ENCODE measurements around the gene VAT1L.
"Not testable (repeated sequence)": the region's sequence is repeated elsewhere in the genome, so short reads cannot be mapped to it uniquely, and the experiment has no call there.

The VAT1L gene

GRCh38 chr16:77939968-77940367 is 151.6 kb downstream of the VAT1L start:
- Histone ChIP-seq H3K4me3 (no peak overlapping the region), H3K27ac (no peak overlapping the region)

DNA sequence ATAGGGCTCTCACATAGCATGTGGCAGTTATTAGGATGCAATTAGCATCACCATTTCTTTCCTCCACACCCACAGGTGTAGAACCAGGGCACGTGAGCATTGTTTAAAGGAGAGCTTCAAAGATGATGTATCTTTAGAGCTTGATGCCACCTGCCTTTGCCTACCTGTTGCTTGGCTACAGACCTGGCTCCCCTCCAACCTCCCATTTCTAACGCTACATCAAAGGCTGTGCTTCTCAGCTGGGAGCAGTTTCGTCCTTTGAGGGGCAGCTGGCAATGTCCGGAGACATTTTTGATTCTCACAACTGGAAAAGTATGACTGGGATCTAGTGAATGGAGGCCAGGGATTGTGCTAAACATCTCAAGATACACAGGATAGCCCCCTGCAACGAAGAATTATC is 155.4 kb downstream of the VAT1L start:
- Histone ChIP-seq H3K4me3 (no peak overlapping the region), H3K27ac (no peak overlapping the region)

DNA sequence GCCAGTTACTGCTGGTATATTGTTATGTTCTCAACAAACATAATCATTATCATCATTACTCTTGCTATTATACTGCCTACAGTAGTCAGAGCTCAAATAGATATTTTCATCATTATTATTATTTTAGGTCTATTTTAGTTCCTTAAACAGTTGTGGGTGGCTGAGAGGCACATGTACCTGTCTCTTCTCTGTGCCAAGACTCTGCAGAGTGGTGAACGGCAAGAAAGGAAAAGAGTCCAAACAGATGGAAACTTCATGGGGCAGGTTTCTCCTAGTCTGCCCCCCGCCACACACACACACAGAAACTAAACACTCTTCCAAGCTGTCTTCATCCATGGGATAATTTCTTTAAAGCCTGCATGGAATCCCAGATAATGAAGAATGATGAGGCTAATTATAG is 156.3 kb downstream of the VAT1L start:
- H3K27ac ChIP-seq = no peak overlapping the region
- no peak overlapping the region for H3K4me3 ChIP-seq

DNA sequence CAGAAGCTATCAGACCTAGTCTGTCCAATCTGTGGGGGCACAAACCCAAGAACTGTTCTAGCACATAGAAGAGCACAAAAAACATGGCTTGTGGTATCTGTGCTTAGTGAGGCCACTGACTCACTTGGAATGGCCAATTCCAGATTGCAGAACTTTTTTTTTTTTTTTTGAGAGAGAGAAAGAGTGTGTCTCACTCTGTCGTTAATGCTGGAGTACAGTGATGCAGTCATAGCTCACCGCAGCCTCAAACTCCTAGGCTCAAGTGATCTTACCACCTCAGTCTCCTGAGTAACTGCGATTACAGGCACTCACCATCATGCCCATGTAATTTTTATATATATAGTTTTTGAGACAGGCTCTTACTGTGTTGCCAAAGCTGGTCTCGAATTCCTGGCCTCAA is 156.8 kb downstream of the VAT1L start:
- Histone ChIP-seq H3K4me3 (no peak overlapping the region), H3K27ac (no peak overlapping the region)

- Histone ChIP-seq H3K27ac (no peak overlapping the region), H3K4me3 (no peak overlapping the region)
Measured at GRCh38 chr16:77946823-77947222, 158.5 kb downstream of the VAT1L start.

- H3K27ac ChIP-seq, H3K4me3 ChIP-seq: not testable (repeated sequence)
Measured at GRCh38 chr16:77947590-77947989, 159.2 kb downstream of the VAT1L start.

DNA sequence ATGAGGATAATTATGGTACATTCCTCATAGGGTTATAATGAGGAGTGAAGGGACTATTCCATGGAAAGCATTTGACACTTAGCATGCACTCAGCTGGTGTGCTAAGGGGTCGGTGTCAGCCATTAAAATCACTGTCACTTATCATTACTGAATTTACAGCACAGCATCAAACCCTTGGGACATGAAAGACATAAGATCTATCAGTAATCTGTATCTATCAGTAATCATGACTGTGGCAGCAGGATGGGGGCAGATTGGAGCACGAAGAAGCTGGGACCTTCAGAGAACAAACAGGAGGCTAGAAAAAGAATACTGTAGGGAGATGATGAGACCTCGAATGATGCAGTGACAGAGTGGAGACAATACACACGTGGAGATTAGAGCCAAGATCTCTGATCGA is 160.5 kb downstream of the VAT1L start:
- no peak overlapping the region for H3K4me3 ChIP-seq
- H3K27ac ChIP-seq = no peak overlapping the region

- H3K27ac ChIP-seq = no peak overlapping the region
- H3K4me3 ChIP-seq = no peak overlapping the region
Measured at GRCh38 chr16:77949445-77949844, 161.1 kb downstream of the VAT1L start.

DNA sequence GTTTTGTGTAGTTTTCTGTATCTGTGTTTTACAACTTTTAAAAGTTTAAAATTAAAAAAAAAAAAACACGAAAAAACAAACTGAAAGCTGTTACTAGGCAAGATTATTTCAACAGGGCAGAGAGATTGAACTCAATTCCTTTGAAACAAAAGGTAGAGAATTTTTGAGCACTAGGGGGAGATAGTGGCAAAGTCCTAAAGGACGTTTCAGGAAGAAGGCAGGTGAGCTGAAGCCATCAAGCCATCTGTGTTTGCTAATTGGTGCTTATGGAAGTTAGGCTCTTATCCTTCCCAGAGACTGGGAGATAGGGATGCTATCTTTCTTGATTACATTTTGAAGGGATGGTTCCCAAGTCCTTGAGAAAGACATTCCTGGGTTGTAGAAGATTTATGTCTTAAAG is 163.4 kb downstream of the VAT1L start:
- Histone ChIP-seq H3K27ac (no peak overlapping the region), H3K4me3 (no peak overlapping the region)

DNA sequence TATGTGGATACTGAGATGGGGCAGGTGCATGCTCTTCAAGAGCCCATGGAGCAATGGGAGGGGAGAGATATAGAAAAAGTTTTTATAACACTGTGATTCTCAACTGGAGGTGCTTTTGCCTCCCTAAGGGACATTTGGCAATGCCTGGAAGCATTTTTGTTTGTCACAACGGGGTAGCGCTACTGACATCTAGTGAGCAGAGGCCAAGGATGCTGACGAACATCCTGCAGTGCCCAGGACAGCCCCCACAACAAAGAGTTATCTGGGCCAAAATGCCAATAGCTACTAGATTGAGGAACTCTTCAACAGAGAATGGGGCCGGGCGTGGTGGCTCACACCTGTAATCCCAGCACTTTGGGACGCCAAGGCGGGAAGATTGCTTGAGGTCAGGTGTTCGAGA is 166.8 kb downstream of the VAT1L start:
- Histone ChIP-seq H3K4me3 (no peak overlapping the region), H3K27ac (no peak overlapping the region)

GRCh38 chr16:77956231-77956630 is 167.9 kb downstream of the VAT1L start:
- Histone ChIP-seq H3K4me3 (no peak overlapping the region), H3K27ac (no peak overlapping the region)

GRCh38 chr16:77960766-77961165 is 172.4 kb downstream of the VAT1L start:
- no peak overlapping the region for H3K27ac ChIP-seq
- no peak overlapping the region for H3K4me3 ChIP-seq

- Histone ChIP-seq H3K27ac (no peak overlapping the region), H3K4me3 (no peak overlapping the region)
Measured at GRCh38 chr16:77961814-77962213, 173.4 kb downstream of the VAT1L start.

DNA sequence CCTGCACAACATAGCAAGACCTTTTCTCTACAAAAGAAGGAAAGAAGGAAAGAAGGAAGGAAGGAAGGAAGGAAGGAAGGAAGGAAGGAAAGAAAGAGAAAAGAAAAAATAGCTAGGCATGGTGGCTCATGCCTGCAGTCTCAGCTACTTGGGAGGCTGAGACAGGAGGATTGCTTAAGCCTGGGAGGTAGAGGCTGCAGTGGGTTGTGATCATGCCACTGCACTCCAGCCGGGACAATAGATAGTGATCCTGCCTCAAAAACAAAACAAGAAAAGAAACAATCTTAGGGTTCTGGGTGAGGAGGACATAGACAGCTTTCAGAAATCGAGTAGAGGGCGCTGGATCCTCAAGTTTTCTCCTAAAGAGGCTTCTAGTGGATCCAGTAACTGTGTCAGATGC is 174.3 kb downstream of the VAT1L start:
- no peak overlapping the region for H3K4me3 ChIP-seq
- H3K27ac ChIP-seq = no peak overlapping the region

DNA sequence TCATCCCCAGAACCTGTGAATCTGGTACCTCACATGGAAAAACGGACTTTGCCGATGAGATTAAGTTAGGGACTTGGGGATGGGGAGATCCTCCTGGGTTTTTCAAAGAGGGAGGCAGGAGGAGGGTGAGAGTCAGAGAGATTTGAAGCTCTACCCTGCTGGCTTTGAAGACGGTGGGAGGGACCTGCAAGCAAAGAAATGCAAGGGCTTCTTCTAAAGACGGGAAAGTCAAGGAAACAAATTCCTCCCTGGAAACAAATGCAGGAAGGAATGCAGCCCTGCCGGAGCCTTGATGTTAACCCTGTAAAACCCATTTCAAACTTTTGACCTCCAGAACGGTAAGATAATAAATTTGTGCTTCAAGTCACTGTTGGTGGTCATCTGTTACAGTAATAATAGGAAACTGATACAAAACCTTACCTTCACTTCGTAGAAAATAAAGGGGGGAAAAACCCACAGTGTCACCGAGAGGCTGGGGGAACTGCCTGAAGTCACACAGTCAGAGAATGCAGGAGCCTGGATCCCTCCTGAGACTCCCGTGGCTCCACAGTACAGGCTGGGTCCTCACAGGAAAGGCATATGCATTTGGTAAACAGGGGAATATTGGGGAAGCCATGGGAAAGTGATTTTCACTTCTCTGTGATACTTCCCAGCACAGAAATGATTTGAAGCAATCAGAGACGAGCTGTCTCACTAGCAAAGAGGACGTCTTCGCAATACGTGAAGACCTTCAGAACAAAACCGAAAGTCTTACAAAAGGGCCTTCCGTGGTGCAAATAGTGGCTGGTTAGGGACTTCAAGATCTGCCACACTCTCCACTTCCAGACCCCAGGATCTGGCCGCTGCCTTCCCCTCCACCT is 175.1 kb downstream of the VAT1L start:
- H3K4me3 ChIP-seq = no peak overlapping the region
- H3K27ac ChIP-seq = no peak overlapping the region

GRCh38 chr16:77965346-77965745 is 177.0 kb downstream of the VAT1L start:
- no peak overlapping the region for H3K27ac ChIP-seq

DNA sequence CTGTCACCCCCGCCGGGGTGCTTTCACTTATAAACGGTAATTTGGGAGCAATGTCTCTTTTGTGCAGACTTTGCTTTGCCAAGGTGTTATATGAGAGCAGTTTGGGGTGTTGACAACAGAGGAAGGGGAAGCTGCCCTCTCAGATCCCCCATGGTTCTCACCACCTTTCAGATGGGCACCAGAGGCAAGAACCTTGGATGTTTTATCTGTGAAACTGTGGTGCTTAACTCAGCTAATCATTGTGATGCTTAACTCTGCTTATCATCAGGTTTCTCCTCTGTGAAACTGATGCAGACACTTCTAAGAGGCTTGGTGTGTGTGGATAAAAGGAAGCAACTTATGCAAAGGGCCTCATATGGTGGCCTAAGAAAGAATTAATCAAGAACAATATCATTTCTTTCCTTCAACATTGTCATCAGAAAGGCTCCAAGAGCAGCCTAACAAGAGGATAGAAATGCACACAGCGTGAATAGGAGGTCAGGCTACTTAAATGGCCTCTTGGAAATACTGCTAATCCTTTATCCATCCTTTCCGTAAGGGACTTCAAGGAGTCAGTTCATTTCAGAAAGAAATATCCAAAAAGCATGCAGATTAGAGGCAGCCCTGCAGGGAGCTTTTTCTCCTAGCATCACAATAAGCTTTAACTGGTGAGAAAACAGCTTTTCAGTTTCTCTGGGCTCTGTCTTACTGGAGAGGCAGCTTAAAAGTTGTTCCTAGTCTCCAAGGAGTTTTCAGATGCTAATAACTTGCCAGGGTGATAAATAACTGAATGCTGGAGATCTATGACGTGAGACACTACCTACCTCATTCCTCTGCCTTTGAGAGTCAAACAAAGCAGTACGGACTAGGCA is 178.9 kb downstream of the VAT1L start:
- Histone ChIP-seq H3K27ac (no peak overlapping the region), H3K4me3 (no peak overlapping the region)

More at GRCh38 chr16:77965346-77965745, 177.0 kb downstream of the VAT1L start:
- H3K4me3 ChIP-seq = no peak overlapping the region

GRCh38 chr16:77969861-77970260 is 181.5 kb downstream of the VAT1L start:
- Histone ChIP-seq H3K27ac (no peak overlapping the region), H3K4me3 (no peak overlapping the region)

GRCh38 chr16:77970371-77970770 is 182.0 kb downstream of the VAT1L start:
- H3K27ac ChIP-seq = no peak overlapping the region

DNA sequence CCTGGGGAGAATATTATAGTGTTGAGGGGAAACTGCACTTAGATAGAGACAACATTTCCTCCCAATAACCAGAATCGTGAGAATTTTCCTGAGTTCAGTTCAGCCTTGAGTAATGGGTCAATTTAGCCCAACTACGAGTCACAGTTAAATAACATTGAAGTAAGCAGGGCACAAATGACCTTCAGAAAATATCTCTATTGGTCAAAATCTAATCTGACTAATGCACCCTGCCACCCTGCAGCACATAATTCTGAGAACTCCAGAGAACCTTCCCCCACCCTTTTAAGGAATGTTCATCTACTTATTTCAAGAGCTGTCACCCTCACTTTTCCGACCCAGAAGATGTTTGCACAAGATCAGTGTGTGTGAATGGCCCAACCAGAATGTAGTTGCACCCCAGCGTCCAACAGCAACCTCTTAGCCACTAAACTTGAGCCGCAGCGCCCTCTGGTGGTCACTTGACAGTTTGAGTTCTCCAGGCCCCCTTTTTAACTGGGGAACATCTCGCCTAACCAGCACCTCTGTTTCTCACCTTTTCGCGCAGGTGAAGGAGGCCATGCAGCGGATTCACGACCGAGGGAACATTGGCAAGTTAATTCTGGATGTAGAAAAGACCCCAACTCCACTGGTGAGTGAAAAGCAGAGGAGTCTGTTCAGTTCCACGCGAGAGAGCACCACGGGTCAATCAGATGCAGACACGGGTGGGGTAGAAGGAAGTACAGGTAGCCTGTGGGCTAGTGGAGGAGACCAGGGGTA is 183.1 kb downstream of the VAT1L start:
- Histone ChIP-seq H3K27ac (no peak overlapping the region), H3K4me3 (no peak overlapping the region)

More at GRCh38 chr16:77970371-77970770, 182.0 kb downstream of the VAT1L start:
- H3K4me3 ChIP-seq = no peak overlapping the region

Measured in skin epidermis (tissue), 12 donors.